ENCODE measurements around the gene NXPH1.

The NXPH1 gene

GRCh38 chr7:8491544-8492489 lies 58.4 kb downstream of the NXPH1 start:
- DNase-seq, result no peak
- no peaks in the 10 kb centered on the region for H3K27me3 ChIP-seq (ENCODE audit: insufficient read depth, low read depth, severe bottlenecking)
- TF ChIP-seq CTCF (IDR thresholded peaks at IDR 0.05; ENCODE audit: low read depth, low read length), result no peak
- no peaks in the 10 kb centered on the region for H3K36me3 ChIP-seq
- H3K27ac ChIP-seq, result no peak overlapping the region
- peaks cover 4% of the 10 kb centered on the region for H3K9me3 ChIP-seq (ENCODE audit: severe bottlenecking)
- H3K4me3 ChIP-seq (ENCODE audit: low read depth, low read length), result no peak overlapping the region

GRCh38 chr7:8499128-8499527 lies 65.7 kb downstream of the NXPH1 start:
- H3K4me3 ChIP-seq (ENCODE audit: low read depth, low read length), result no peak overlapping the region
- TF ChIP-seq CTCF (IDR thresholded peaks at IDR 0.05; ENCODE audit: low read depth, low read length), result no peak
- no peaks in the 10 kb centered on the region for H3K9me3 ChIP-seq (ENCODE audit: severe bottlenecking)
- H3K27ac ChIP-seq, result no peak overlapping the region
- no peaks in the 10 kb centered on the region for H3K27me3 ChIP-seq (ENCODE audit: insufficient read depth, low read depth, severe bottlenecking)
- H3K36me3 ChIP-seq, result no peaks in the 10 kb centered on the region
- no peak for DNase-seq

DNA sequence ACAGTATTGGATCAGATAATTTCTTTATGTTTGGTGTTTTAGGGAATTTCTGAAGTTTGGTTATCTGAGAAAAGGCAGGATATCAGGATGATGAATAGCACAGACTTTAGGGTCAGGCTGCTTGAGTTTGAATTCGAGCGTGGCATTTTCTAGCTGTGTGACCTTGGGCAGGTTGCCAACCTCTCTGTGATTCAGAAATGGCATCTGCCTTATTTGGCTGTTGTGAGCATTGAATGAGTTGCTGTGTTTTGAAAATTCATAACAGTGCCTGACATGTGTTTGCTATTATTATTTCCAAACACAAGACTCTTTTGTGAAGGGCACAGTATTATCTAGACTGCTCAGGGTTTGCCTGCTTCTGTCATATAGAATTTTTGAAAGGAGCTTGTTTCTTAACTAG lies 66.9 kb downstream of the NXPH1 start:
- no peak for TF ChIP-seq CTCF (IDR thresholded peaks at IDR 0.05; ENCODE audit: low read depth, low read length)
- H3K9me3 ChIP-seq (ENCODE audit: severe bottlenecking), result peaks cover 6% of the 10 kb centered on the region
- H3K27me3 ChIP-seq (ENCODE audit: insufficient read depth, low read depth, severe bottlenecking), result no peaks in the 10 kb centered on the region
- no peak for DNase-seq
- H3K4me3 ChIP-seq (ENCODE audit: low read depth, low read length), result no peak overlapping the region
- no peak overlapping the region for H3K27ac ChIP-seq
- no peaks in the 10 kb centered on the region for H3K36me3 ChIP-seq

DNA sequence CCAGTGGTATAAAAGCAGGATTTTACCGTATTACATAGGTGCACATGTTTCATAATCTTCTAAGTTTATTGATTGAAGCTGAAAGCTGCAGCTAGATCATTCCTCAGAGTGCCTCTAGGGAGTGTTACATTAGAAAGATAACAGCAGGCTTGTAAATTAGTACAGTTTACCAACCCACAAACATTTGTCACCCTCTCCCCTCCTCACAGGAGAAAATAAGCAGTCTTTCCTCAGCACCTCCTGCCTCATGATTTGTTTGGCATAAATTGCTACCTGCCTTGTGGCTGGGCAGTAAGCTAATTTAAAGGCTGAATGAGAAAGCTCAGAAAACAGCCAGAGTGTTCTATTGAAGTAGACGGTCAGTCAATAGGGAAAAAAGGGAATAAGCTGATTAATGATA lies 74.2 kb downstream of the NXPH1 start:
- no peaks in the 10 kb centered on the region for H3K36me3 ChIP-seq
- no peaks in the 10 kb centered on the region for H3K27me3 ChIP-seq (ENCODE audit: insufficient read depth, low read depth, severe bottlenecking)
- no peak for TF ChIP-seq CTCF (IDR thresholded peaks at IDR 0.05; ENCODE audit: low read depth, low read length)
- peaks cover 6% of the 10 kb centered on the region for H3K9me3 ChIP-seq (ENCODE audit: severe bottlenecking)
- peak overlapping the region; percentile 50 for H3K27ac ChIP-seq
- H3K4me3 ChIP-seq (ENCODE audit: low read depth, low read length), result no peak overlapping the region
- no peak for DNase-seq

DNA sequence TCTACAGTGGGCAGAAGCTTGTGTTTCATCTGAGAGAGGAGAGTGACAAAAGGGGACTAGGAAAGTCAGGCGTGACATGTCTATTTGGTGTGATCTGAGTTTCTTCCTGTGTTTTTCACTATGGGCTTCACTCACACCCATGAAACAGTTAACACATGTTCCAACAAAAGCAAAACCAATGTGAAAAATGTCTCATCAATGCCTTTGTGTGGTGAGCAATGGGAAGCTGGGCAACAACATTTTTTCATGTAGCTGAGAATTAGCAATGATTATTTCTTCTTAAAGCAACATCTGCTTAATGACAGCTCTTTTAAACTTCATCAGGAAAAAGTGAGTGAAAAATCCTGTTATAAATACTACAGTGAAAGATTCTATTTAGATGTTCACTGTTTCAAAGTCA lies 76.2 kb downstream of the NXPH1 start:
- Histone ChIP-seq H3K9me3 (ENCODE audit: severe bottlenecking) (peaks cover 2% of the 10 kb centered on the region), H3K4me3 (ENCODE audit: low read depth, low read length) (no peak overlapping the region), H3K27ac (no peak overlapping the region), H3K36me3 (no peaks in the 10 kb centered on the region), H3K27me3 (ENCODE audit: insufficient read depth, low read depth, severe bottlenecking) (no peaks in the 10 kb centered on the region)
- DNase-seq, result no peak
- TF ChIP-seq CTCF (IDR thresholded peaks at IDR 0.05; ENCODE audit: low read depth, low read length), result no peak
